Measurements from ENCODE around the gene GABBR2.

- TF ChIP-seq RAD21 (CRISPR knock-in tag; conservative IDR thresholded peaks at IDR 0.05 in 1 of 2, IDR thresholded peaks at IDR 0.05 in 1 of 2) (no peak), MEIS2 (IDR thresholded peaks at IDR 0.05; ENCODE audit: partially characterized antibody) (no peak), EGR1 (conservative IDR thresholded peaks at IDR 0.05) (no peak), TAF1 (IDR thresholded peaks at IDR 0.05; ENCODE audit: control insufficient read depth, extremely low read depth, insufficient read depth, low read length, severe bottlenecking) (no peak)
- TF ChIP-seq, protein P1, sequence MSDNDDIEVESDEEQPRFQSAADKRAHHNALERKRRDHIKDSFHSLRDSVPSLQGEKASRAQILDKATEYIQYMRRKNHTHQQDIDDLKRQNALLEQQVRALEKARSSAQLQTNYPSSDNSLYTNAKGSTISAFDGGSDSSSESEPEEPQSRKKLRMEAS (CRISPR knock-in tag; IDR thresholded peaks at IDR 0.05) = no peak
- TF ChIP-seq, protein P2, sequence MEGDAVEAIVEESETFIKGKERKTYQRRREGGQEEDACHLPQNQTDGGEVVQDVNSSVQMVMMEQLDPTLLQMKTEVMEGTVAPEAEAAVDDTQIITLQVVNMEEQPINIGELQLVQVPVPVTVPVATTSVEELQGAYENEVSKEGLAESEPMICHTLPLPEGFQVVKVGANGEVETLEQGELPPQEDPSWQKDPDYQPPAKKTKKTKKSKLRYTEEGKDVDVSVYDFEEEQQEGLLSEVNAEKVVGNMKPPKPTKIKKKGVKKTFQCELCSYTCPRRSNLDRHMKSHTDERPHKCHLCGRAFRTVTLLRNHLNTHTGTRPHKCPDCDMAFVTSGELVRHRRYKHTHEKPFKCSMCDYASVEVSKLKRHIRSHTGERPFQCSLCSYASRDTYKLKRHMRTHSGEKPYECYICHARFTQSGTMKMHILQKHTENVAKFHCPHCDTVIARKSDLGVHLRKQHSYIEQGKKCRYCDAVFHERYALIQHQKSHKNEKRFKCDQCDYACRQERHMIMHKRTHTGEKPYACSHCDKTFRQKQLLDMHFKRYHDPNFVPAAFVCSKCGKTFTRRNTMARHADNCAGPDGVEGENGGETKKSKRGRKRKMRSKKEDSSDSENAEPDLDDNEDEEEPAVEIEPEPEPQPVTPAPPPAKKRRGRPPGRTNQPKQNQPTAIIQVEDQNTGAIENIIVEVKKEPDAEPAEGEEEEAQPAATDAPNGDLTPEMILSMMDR (IDR thresholded peaks at IDR 0.05 in 2 of 3, conservative IDR thresholded peaks at IDR 0.05 in 1 of 3; ENCODE audit: insufficient read depth in 2 of 3, low read depth in 1 of 3, low read length in 3 of 3) = no peak
Observed at GRCh38 chr9:98357921-98358535, 350.7 kb downstream of the GABBR2 start.

Data from K562 (cell line).